Activated CD8-positive, alpha-beta T cell treated with anti-CD3 and anti-CD28 coated beads, Interleukin-2, amount 10 ng/mL, durations not matched to agents 7 days and 5 days (primary cell): ENCODE data around the gene ANKRD31. TPM values are rescaled to one million over a fixed set of nuclear protein-coding genes. Genes with fewer than 3 reads are reported as not detected.
A peak's percentile ranks its signal among the peaks of the same experiment; 100 is the strongest.
"Not testable (repeated sequence)": the region's sequence is repeated elsewhere in the genome, so short reads cannot be mapped to it uniquely, and the experiment has no call there.

Experiments
- ATAC-seq: fragments of 150-1000 bp; cut with Tn5 transposase; one replicate; pipeline ENCODE4 v1.10.0; 2021; ENCODE audit warnings: moderate library complexity
- CTCF ChIA-PET: fragments of 350-600 bp; sonication (Branson Sonifier 250); formaldehyde crosslinking; loops from one replicate; lab custom pipeline; 2021; ENCODE audit warnings: antibody characterized with exemption; lab: Charles Lee
- POLR2A ChIA-PET: fragments of 350-600 bp; sonication (Branson Sonifier 250); formaldehyde crosslinking; loops from one replicate; lab custom pipeline; 2021; ENCODE audit warnings: antibody characterized with exemption; lab: Charles Lee
- DNase-seq: peaks from one replicate; pipeline ENCODE4 v3.0.0-alpha.2; 2020
- H3K27ac Mint-ChIP-seq: one replicate; pipeline ENCODE4 v1.8.0; 2021; ENCODE audit warnings: mild to moderate bottlenecking, mixed read lengths
- H3K27me3 Mint-ChIP-seq: one replicate; pipeline ENCODE4 v1.8.0; 2021; ENCODE audit warnings: low read depth, mixed read lengths
- H3K36me3 Mint-ChIP-seq: one replicate; pipeline ENCODE4 v1.8.0; 2021; ENCODE audit warnings: low read depth, mixed read lengths
- H3K4me1 Mint-ChIP-seq: one replicate; pipeline ENCODE4 v1.8.0; 2021; ENCODE audit warnings: low read depth, mixed read lengths
- H3K4me3 Mint-ChIP-seq: one replicate; pipeline ENCODE4 v1.8.0; 2021; ENCODE audit warnings: mild to moderate bottlenecking, mixed read lengths
- H3K9me3 Mint-ChIP-seq: one replicate; pipeline ENCODE4 v1.8.0; 2022; ENCODE audit warnings: mixed read lengths; ENCODE audit not compliant: insufficient read depth
- total RNA-seq, 2 experiments: library from RNA; stranded (reverse); gene quantifications; one replicate each; pipeline ENCODE4 v1.2.3, GENCODE V29; 2021

Gene ANKRD31
- total RNA-seq, 2 experiments from 2014 or later = 0.23 to 0.26 TPM

DNA sequence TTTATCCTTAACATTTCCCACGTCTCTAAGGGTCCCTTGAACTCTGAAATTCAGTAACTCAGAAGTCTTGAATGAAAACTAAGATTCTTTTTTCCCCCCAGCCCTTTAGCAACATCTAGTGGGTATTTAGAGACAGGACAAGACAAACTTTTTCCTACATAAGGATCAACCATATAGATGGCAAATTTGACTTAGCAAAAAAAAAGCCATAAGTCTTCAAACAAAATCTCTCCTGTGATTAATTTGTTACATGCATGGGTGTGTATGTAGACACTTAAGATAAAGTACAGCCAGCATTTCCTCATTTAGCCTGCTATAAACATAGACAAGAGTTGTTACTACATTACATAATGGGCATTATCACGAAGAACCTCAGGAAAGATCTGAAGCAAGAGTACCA is 29.1 kb upstream of the ANKRD31 start:
- Mint-ChIP-seq H3K27me3 (no peaks in the 10 kb centered on the region), H3K27ac (no peak overlapping the region), H3K4me1 (no peaks in the 10 kb centered on the region), H3K36me3 (no peaks in the 10 kb centered on the region), H3K4me3 (no peak overlapping the region), H3K9me3 (no peaks in the 10 kb centered on the region)
- DNase-seq (no peak), ATAC-seq (no peak)
- POLR2A ChIA-PET = no interaction called here
- CTCF ChIA-PET = interaction anchor here (0.8 to 1.2 kb wide), 2 partner anchors 417 to 590 kb away, joined by 3 to 4 read pairs; no protein-coding TSS in a partner anchor

DNA sequence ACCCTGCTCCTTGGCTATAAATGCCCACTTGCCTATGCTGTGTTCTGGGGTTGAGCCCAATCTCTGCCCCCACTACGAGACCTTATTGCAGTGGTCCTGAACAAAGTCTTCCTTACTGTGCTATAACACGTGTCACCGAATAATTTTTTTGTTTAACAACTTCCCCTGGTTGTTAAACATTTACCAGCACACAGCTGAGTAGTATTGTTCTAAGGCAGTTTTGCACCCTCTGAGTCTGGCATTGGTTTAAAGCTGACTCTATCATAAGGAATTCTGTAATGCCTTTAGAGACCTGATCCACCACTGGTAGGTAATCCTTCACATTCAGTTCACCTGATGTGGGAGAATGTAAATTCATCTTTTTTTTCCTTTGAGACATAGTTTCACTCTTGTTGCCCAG is 25.6 kb upstream of the ANKRD31 start:
- H3K27me3 Mint-ChIP-seq = peaks cover 14% of the 10 kb centered on the region
- POLR2A ChIA-PET = no interaction called here
- H3K36me3 Mint-ChIP-seq = no peaks in the 10 kb centered on the region
- no peaks in the 10 kb centered on the region for H3K4me1 Mint-ChIP-seq
- CTCF ChIA-PET = interaction anchor here (2.6 kb wide), 1 partner anchor 25 kb away, joined by 7 read pairs; the partner anchor contains the start of gene ANKRD31
- no peak overlapping the region for H3K27ac Mint-ChIP-seq
- no peak for ATAC-seq
- no peak overlapping the region for H3K4me3 Mint-ChIP-seq
- no peak for DNase-seq
- no peaks in the 10 kb centered on the region for H3K9me3 Mint-ChIP-seq

DNA sequence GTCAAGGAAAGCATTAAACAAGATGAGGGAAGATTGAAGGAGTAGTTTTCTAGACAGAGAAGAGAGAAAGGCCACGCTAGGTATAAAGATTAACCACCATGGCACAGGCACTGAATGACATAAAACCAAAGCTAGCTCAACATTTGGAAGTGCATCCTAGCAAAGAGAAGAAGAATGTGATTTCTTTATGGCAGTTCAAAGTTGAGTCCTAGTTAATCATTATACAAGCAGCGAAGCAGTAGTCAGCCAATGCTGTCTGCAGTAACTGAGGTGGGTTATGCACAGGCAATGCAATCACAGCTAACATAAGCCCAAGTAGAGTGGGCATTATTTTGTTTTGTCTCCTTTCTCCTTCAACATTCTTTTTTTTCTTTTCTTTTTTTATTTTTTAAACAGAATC is 24.0 kb upstream of the ANKRD31 start:
- no peak for ATAC-seq
- ChIA-PET CTCF (interaction anchor here (2.6 kb wide), 1 partner anchor 23 kb away, joined by 7 read pairs; the partner anchor contains the start of gene ANKRD31), POLR2A (no interaction called here)
- DNase-seq = no peak
- Mint-ChIP-seq H3K27ac (no peak overlapping the region), H3K4me1 (no peaks in the 10 kb centered on the region), H3K27me3 (peaks cover 16% of the 10 kb centered on the region), H3K36me3 (no peaks in the 10 kb centered on the region), H3K4me3 (no peak overlapping the region), H3K9me3 (peaks cover 8% of the 10 kb centered on the region)

DNA sequence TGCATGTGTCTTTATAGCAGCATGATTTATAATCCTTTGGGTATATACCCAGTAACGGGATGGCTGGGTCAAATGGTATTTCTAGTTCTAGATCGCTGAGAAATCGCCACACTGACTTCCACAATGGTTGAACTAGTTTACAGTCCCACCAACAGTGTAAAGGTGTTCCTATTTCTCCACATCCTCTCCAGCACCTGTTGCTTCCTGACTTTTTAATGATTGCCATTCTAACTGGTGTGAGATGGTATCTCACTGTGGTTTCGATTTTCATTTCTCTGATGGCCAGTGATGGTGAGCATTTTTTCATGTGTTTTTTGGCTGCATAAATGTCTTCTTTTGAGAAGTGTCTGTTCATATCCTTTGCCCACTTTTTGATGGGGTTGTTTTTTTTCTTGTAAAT is 13.8 kb upstream of the ANKRD31 start:
- H3K4me1 Mint-ChIP-seq, ATAC-seq, H3K27me3 Mint-ChIP-seq, CTCF ChIA-PET, DNase-seq, H3K36me3 Mint-ChIP-seq, POLR2A ChIA-PET, H3K27ac Mint-ChIP-seq, H3K9me3 Mint-ChIP-seq, H3K4me3 Mint-ChIP-seq: not testable (repeated sequence)

DNA sequence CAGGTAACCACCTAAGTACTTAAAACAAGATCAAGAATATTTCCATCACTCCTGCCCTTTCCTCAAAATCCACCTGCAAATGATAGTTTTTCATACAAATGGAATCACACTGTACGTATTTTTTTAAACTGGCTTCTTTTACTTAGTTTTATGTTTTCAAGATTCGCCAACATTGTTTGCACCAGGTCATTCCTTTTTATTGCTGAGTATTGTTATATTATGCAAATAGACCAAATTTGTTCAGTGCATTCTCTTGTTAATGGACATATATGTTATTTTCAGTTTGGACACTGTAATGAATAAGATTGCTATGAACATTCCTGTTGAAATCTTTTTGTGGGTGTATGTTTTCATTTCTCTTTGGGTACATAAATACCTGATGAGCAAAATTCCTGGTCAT is 8.3 kb upstream of the ANKRD31 start:
- ChIA-PET POLR2A (no interaction called here), CTCF (no interaction called here)
- Mint-ChIP-seq H3K4me1 (no peaks in the 10 kb centered on the region), H3K4me3 (no peak overlapping the region), H3K27me3 (peaks cover 3% of the 10 kb centered on the region), H3K27ac (no peak overlapping the region), H3K36me3 (no peaks in the 10 kb centered on the region), H3K9me3 (no peaks in the 10 kb centered on the region)
- no peak for DNase-seq
- no peak for ATAC-seq

DNA sequence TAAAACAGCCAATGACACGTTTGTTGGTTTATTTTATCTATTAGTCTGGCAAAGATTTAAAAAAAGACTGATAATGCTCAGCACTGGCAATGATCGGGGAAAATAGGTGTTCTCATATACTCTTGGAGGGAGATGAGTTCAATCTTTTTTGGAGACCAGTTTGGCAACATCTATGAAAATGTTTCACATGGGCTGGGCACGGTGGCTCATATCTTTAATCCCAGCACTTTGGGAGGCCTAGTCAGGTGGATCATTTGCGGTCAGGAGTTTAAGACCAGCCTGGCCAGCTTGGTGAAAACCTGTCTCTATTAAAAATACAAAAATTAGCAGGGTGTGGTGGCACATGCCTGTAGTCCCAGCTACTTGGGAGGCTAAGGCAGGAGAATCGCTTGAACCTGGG is 6.8 kb upstream of the ANKRD31 start:
- H3K4me3 Mint-ChIP-seq = no peak overlapping the region
- POLR2A ChIA-PET = no interaction called here
- no peaks in the 10 kb centered on the region for H3K36me3 Mint-ChIP-seq
- CTCF ChIA-PET = no interaction called here
- no peak for DNase-seq
- H3K4me1 Mint-ChIP-seq = no peaks in the 10 kb centered on the region
- no peaks in the 10 kb centered on the region for H3K27me3 Mint-ChIP-seq
- no peaks in the 10 kb centered on the region for H3K9me3 Mint-ChIP-seq
- H3K27ac Mint-ChIP-seq = no peak overlapping the region
- ATAC-seq = no peak

DNA sequence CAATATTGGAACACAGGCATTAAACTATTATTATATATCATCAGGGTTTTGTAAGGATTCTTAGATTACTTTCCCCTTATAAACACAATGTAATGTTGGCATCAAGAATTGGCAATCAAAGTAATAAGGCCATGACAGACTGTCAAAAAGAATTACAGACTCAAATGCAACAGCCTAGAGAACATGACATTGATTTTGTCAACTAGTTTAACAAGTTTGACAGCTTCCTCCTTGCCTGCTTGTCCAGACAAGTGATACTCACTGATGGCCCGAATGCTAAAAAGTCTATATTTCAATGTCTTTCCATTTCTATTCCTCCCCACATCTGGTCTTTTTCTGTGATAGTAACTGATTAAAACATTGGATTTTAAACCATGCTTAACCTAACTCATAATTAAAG is 6.4 kb upstream of the ANKRD31 start:
- ChIA-PET CTCF (no interaction called here), POLR2A (no interaction called here)
- Mint-ChIP-seq H3K27ac (no peak overlapping the region), H3K4me3 (no peak overlapping the region), H3K4me1 (no peaks in the 10 kb centered on the region), H3K36me3 (no peaks in the 10 kb centered on the region), H3K27me3 (no peaks in the 10 kb centered on the region), H3K9me3 (no peaks in the 10 kb centered on the region)
- no peak for ATAC-seq
- no peak for DNase-seq

DNA sequence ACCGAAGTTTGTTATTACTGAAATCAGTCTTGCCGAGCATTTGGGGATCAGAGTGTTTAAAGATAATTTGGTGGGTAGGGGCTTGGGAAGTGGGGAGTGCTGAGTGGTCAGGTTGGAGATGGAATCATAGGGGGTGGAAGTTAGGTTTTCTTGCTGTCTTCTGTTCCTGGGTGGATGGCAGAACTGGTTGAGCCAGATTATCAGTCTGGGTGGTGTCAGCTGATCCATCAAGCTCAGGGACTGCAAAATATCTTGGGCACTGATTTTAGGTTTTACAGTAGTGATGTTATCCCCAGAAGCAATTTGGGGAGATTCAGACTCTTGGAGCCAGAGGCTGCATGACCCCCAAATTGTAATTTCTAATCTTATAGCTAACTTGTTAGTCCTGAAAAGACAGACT is 5.4 kb upstream of the ANKRD31 start:
- DNase-seq (no peak), ATAC-seq (no peak)
- no peaks in the 10 kb centered on the region for H3K27me3 Mint-ChIP-seq
- POLR2A ChIA-PET = no interaction called here
- H3K4me3 Mint-ChIP-seq = no peak overlapping the region
- H3K9me3 Mint-ChIP-seq = no peaks in the 10 kb centered on the region
- no peak overlapping the region for H3K27ac Mint-ChIP-seq
- CTCF ChIA-PET = interaction anchor here (0.8 to 1.0 kb wide), 2 partner anchors 192 to 1301 kb away, joined by 4 read pairs; no protein-coding TSS in a partner anchor
- no peaks in the 10 kb centered on the region for H3K36me3 Mint-ChIP-seq
- H3K4me1 Mint-ChIP-seq = peaks cover 2% of the 10 kb centered on the region

DNA sequence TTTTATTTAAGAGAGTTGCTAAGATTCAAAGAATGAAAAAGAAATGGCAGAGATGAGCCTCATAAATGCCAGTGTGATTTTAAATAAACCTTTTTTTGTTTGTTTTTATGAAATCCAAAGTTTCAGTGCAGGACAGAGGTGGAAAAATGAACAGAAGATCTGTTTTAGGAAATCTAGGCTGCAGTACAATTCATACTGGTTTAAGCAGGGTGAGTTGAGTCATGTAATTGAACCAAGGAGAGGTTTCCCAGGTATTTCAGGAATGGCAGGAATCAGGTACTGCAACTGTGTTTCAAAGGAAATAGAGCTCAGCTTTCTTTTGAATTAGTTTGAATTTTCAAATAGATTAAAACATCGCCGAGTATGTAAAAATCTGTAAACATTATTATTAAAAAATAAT is 3.0 kb upstream of the ANKRD31 start:
- ChIA-PET POLR2A (no interaction called here), CTCF (no interaction called here)
- no peaks in the 10 kb centered on the region for H3K36me3 Mint-ChIP-seq
- no peaks in the 10 kb centered on the region for H3K27me3 Mint-ChIP-seq
- DNase-seq (no peak), ATAC-seq (no peak)
- H3K4me1 Mint-ChIP-seq = peaks cover 18% of the 10 kb centered on the region
- H3K4me3 Mint-ChIP-seq = no peak overlapping the region
- H3K9me3 Mint-ChIP-seq = no peaks in the 10 kb centered on the region
- H3K27ac Mint-ChIP-seq = no peak overlapping the region

DNA sequence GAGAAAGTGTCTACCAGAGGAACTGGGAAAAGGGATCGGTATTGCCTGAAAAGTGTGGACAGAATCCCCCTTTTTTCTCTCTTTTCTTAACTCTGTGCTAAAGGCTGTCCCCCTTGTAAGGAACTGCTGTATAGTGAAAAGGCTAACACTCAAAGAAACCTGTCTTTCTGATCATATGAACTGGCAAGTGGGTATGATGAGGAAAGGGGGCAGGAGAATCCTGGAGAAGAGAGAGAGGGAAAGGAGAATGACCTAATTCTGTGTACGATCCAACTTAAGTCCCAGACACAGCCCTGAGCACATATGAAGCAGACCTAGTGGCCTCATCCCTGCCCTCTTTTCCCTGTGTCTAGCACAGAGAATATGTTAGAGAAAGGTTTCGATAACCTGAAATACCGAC is 967 bp downstream of the ANKRD31 start:
- Mint-ChIP-seq H3K9me3 (no peaks in the 10 kb centered on the region), H3K4me1 (peaks cover 18% of the 10 kb centered on the region), H3K36me3 (no peaks in the 10 kb centered on the region), H3K27ac (peak overlapping the region; percentile 89), H3K4me3 (peak overlapping the region; percentile 85), H3K27me3 (no peaks in the 10 kb centered on the region)
- ChIA-PET CTCF (interaction anchor here (0.7 to 4.2 kb wide), 26 partner anchors 11 to 939 kb away, joined by 3 to 74 read pairs (median 5); partner anchors contain the start of genes GCNT4, GFM2, HMGCR and NSA2), POLR2A (interaction anchor here (0.6 to 2.6 kb wide), 17 partner anchors 11 to 477 kb away, joined by 3 to 28 read pairs (median 4); partner anchors contain the start of genes GCNT4, GFM2, HMGCR and NSA2)
- no peak for ATAC-seq
- DNase-seq = no peak

DNA sequence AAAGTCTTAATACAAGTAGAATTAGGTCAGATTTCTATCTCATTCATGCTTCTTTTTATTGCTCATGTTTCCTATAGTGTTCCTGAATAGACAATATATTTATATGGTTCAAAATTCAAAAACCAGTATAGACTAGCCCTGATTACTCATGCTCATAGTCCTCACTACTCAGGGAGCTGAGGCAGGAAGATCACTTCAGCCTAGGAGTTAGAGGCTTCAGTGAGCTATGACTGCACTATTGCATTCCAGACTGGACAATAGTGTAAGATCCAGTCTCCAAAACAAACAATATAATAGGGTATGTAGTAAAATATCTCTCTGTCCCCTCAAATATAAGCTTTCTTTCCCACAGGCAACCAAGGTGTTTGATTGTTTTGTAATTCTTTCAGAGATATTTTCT is 2.4 kb downstream of the ANKRD31 start:
- Mint-ChIP-seq H3K9me3 (no peaks in the 10 kb centered on the region), H3K27ac (no peak overlapping the region), H3K27me3 (no peaks in the 10 kb centered on the region), H3K36me3 (no peaks in the 10 kb centered on the region), H3K4me3 (no peak overlapping the region), H3K4me1 (peaks cover 18% of the 10 kb centered on the region)
- no peak for DNase-seq
- no peak for ATAC-seq
- ChIA-PET CTCF (interaction anchor here (0.8 to 0.9 kb wide), 3 partner anchors 162 to 299 kb away, joined by 3 read pairs; no protein-coding TSS in a partner anchor), POLR2A (interaction anchor here (0.6 kb wide), 1 partner anchor 45 kb away, joined by 3 read pairs; no protein-coding TSS in a partner anchor)

DNA sequence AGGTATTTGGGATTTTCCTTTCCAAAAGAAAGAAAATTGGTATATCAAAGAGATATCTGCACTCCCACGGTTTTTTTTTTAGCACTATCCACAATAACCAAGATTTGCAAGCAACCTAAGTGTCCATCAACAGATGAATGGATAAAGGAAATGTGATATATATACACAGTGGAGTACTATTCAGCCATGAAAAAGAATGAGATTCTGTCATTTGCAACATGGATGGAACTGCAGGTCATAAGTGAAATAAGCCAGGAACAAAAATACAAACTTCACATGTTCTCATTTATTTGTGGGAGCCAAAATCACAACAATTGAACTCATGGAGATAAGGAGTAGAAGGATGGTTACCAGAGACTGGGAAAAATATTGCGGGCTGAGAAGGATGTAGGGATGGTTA is 9.8 kb downstream of the ANKRD31 start:
- DNase-seq = no peak
- Mint-ChIP-seq H3K9me3 (no peaks in the 10 kb centered on the region), H3K4me3 (no peak overlapping the region), H3K27ac (no peak overlapping the region), H3K27me3 (no peaks in the 10 kb centered on the region), H3K4me1 (no peaks in the 10 kb centered on the region), H3K36me3 (no peaks in the 10 kb centered on the region)
- ChIA-PET POLR2A (no interaction called here), CTCF (no interaction called here)
- no peak for ATAC-seq
